ENCODE measurements around the gene PEMT.

The PEMT gene

GRCh38 chr17:17511881-17512858 is 79.3 kb downstream of the PEMT start:
- Mint-ChIP-seq H3K36me3 (no peaks in the 10 kb centered on the region), H3K27me3 (no peaks in the 10 kb centered on the region), H3K27ac (no peak overlapping the region), H3K4me3 (no peak overlapping the region), H3K9me3 (no peaks in the 10 kb centered on the region), H3K4me1 (no peaks in the 10 kb centered on the region)

GRCh38 chr17:17511293-17511741 is 80.2 kb downstream of the PEMT start:
- Mint-ChIP-seq H3K36me3 (no peaks in the 10 kb centered on the region), H3K27ac (no peak overlapping the region), H3K9me3 (no peaks in the 10 kb centered on the region), H3K4me1 (no peaks in the 10 kb centered on the region), H3K4me3 (no peak overlapping the region), H3K27me3 (no peaks in the 10 kb centered on the region)

GRCh38 chr17:17510456-17511292 is 80.8 kb downstream of the PEMT start:
- Mint-ChIP-seq H3K4me3 (no peak overlapping the region), H3K9me3 (no peaks in the 10 kb centered on the region), H3K27ac (no peak overlapping the region), H3K27me3 (no peaks in the 10 kb centered on the region), H3K4me1 (no peaks in the 10 kb centered on the region), H3K36me3 (no peaks in the 10 kb centered on the region)

DNA sequence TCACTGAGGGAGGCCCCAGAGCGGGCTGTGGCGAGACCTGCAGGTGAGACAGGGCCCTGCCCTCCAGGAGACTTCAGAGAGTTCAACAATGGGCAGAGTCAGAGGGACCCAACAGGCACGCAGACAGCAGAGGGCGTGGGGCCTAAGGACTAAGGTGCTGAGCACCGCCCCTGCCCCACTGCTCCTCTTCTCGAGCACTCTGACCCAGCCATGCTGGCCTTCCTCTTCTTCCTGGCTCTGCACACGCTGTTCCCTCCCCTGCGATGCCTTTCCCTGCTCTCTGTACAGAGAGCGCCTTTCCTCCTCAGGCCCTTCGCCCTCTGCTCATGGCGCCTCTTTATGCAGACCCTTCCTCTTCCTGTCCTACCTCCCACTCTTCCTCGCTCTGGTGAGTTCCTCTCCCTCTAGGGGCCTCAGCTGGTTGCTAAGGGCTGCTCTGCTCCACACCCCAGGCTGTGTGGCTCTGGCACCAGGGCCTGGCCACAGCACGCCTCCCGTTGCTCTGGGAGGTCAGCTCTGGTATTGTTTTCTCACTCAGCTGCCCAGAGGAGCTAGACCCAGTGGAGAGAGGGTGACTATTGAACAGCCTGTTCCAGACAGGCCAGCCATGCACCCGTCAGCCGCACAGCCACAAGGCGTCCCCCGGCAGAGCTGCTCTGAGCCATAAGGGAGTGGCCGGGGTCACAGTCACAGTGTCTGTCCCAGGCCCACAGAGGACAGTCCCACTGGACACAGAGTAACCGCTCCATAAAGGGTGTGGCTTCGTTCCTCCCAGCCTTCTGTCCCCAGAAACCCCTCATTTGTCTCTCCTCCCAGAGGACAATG is 81.7 kb downstream of the PEMT start:
- Mint-ChIP-seq H3K27ac (no peak overlapping the region), H3K9me3 (no peaks in the 10 kb centered on the region)

GRCh38 chr17:17508646-17509591 is 82.6 kb downstream of the PEMT start:
- Mint-ChIP-seq H3K36me3 (no peaks in the 10 kb centered on the region), H3K4me3 (no peak overlapping the region), H3K4me1 (no peaks in the 10 kb centered on the region), H3K27ac (no peak overlapping the region), H3K9me3 (no peaks in the 10 kb centered on the region), H3K27me3 (no peaks in the 10 kb centered on the region)

More for the DNA sequence above, 81.7 kb downstream of the PEMT start:
- no peaks in the 10 kb centered on the region for H3K4me1 Mint-ChIP-seq
- H3K4me3 Mint-ChIP-seq: no peak overlapping the region
- H3K27me3 Mint-ChIP-seq: no peaks in the 10 kb centered on the region
- H3K36me3 Mint-ChIP-seq: no peaks in the 10 kb centered on the region

- Mint-ChIP-seq H3K4me1 (no peaks in the 10 kb centered on the region), H3K27ac (no peak overlapping the region), H3K27me3 (no peaks in the 10 kb centered on the region), H3K4me3 (no peak overlapping the region), H3K36me3 (no peaks in the 10 kb centered on the region), H3K9me3 (no peaks in the 10 kb centered on the region)
These were observed 83.4 kb downstream of the PEMT start for GRCh38 chr17:17508019-17508535.

- Mint-ChIP-seq H3K27me3 (no peaks in the 10 kb centered on the region), H3K36me3 (no peaks in the 10 kb centered on the region), H3K4me1 (no peaks in the 10 kb centered on the region), H3K9me3 (no peaks in the 10 kb centered on the region), H3K27ac (no peak overlapping the region), H3K4me3 (no peak overlapping the region)
These were observed 84.0 kb downstream of the PEMT start for GRCh38 chr17:17507465-17508011.

GRCh38 chr17:17506893-17507464 is 84.5 kb downstream of the PEMT start:
- Mint-ChIP-seq H3K36me3 (no peaks in the 10 kb centered on the region), H3K9me3 (no peaks in the 10 kb centered on the region), H3K27me3 (no peaks in the 10 kb centered on the region), H3K27ac (no peak overlapping the region), H3K4me1 (no peaks in the 10 kb centered on the region), H3K4me3 (no peak overlapping the region)

- H3K4me3 Mint-ChIP-seq: no peak overlapping the region
These were observed 85.2 kb downstream of the PEMT start for GRCh38 chr17:17506181-17506741.

DNA sequence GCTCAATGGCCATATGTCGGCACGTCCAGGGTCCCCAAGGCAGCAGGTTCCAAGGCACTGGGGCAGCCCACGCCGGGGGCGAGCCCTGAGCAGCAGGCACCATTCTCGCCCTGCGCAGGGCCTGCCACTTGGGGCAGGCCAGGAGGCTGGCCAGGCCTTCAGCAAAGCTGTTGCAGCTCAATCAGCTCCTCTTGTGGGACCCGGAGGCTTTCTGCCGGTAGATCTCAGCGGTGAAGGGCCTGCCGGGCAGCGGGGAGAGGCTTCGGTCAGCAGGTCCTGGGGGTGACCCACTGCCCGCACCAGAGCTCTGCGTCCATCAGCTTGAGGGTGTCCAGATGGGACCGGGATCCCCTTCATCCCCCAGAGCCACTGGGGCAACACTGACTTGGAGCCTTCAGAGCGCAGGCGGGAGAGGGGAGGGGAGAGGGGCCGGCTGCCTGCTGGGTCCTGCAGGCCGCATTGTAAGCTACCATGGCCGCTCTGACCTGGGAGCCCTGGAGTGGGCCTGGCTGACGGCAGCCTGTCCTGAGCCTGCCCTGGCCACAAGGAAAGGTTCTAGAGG is 85.8 kb downstream of the PEMT start:
- H3K27me3 Mint-ChIP-seq: no peaks in the 10 kb centered on the region
- no peak overlapping the region for H3K4me3 Mint-ChIP-seq
- no peaks in the 10 kb centered on the region for H3K36me3 Mint-ChIP-seq
- no peak overlapping the region for H3K27ac Mint-ChIP-seq
- no peaks in the 10 kb centered on the region for H3K4me1 Mint-ChIP-seq
- H3K9me3 Mint-ChIP-seq: no peaks in the 10 kb centered on the region

More at GRCh38 chr17:17506181-17506741, 85.2 kb downstream of the PEMT start:
- Mint-ChIP-seq H3K27me3 (no peaks in the 10 kb centered on the region), H3K27ac (no peak overlapping the region), H3K4me1 (no peaks in the 10 kb centered on the region), H3K36me3 (no peaks in the 10 kb centered on the region), H3K9me3 (no peaks in the 10 kb centered on the region)

DNA sequence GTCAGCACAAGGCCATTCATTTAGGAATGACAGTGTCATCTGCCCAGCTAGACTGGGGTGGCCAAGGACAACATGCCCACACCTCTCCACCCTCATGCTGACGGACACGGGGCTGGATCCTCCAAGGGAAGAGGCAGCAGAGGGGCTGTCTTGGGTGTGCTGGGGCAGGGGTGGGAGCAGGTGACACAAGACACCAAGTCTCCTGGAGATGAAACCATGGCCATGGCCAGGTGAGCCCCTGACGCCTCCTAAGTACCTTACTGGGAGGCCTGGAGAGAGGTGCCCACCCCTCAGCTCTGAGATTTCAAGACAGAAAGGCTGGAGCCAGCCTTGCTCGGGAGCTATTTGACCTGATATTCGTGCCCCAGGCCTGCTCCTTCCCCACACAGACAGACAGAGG is 86.4 kb downstream of the PEMT start:
- Mint-ChIP-seq H3K4me1 (no peaks in the 10 kb centered on the region), H3K4me3 (no peak overlapping the region)

DNA sequence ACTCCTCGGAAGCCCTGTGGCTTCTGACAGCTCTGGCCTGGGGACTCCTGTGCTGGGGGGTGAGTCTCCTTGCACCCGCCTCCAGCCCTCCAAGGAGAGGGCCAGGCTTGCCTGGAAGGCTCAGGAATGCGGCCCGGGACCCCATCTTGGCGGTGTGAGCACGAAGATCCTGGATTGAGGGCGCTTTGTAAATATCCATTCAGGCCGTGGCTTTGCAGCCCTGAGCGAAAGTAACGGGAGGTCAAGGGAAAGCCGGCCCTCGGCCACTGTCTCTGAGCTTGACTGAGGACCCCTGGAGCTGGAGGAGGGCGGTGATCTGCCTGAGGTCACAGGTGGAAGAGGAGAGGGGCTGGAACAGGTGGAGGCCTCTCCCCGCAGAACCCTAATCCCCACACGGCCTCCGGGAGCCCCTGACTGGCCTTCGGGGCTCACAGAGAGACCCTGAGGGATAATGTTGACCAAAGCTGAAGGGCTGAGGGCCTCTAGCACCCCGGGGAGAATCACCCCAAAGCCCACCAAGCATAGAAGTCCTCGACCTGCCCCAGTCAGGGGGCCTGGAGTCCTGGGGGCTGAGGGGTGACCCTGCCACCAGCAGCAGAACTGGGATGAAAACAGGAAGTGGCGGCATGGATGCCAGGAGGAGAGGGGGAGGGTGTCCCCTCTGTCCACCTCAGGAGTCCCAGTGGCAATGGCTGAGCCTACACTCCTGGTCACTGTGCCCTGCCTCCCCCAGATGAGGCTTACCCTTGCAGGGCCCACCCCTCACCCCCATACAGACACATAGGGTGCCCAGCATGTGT is 87.0 kb downstream of the PEMT start:
- Mint-ChIP-seq H3K4me3 (no peak overlapping the region), H3K27me3 (no peaks in the 10 kb centered on the region), H3K36me3 (no peaks in the 10 kb centered on the region), H3K27ac (no peak overlapping the region), H3K4me1 (no peaks in the 10 kb centered on the region), H3K9me3 (no peaks in the 10 kb centered on the region)

More for the DNA sequence above, 86.4 kb downstream of the PEMT start:
- Mint-ChIP-seq H3K36me3 (no peaks in the 10 kb centered on the region), H3K27me3 (no peaks in the 10 kb centered on the region), H3K27ac (no peak overlapping the region), H3K9me3 (no peaks in the 10 kb centered on the region)
